Measurements from ENCODE around the gene RIC8B.

The RIC8B gene

GRCh38 chr12:106747973-106748436 is 26.5 kb upstream of the RIC8B start:
- peak; percentile 19 for DNase-seq (ENCODE audit: low spot score)
- TF ChIP-seq CTCF (IDR thresholded peaks at IDR 0.05; ENCODE audit: extremely low read depth, missing control alignments), result no peak

DNA sequence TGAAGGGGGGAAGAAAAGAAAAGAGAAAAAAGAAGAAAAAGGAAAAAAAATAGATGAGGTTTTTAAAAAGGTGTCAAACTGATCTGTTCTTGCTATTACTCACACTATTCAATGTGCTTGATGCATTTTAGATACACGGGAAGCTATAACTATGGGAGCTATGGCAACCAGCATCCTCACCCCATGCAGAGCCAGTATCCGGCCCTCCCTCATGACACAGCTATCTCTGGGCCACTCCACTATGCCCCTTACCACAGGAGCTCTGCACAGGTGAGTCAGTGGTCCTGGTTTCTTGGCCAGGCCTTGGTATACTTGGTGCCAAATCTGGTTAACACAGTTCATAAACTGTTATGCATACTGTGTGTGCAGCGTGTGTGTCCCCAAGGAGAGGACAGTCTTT is 24.0 kb upstream of the RIC8B start:
- DNase-seq (ENCODE audit: low spot score), result no peak
- TF ChIP-seq CTCF (IDR thresholded peaks at IDR 0.05; ENCODE audit: extremely low read depth, missing control alignments), result no peak

DNA sequence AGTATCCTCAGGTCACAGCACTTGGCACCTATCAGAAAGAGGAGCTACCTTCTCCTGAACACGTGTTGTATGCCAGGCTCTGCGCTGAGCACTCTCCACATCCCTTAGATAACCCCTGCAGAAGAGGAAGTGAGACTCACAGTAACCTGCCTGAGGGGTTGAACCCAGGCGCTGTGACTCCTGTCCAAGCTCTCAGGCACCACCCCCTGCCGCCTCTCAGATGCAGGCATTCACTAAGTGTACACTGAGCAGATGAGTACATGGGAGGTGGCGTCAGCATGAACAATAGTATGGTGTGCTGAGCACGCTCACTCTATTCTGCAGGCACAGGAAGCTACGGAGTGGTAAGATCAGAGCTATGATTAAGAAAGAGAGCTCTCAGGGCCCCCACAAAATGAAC is 21.0 kb upstream of the RIC8B start:
- peak; percentile 74 for DNase-seq (ENCODE audit: low spot score)
- TF ChIP-seq CTCF (IDR thresholded peaks at IDR 0.05; ENCODE audit: extremely low read depth, missing control alignments), result no peak

DNA sequence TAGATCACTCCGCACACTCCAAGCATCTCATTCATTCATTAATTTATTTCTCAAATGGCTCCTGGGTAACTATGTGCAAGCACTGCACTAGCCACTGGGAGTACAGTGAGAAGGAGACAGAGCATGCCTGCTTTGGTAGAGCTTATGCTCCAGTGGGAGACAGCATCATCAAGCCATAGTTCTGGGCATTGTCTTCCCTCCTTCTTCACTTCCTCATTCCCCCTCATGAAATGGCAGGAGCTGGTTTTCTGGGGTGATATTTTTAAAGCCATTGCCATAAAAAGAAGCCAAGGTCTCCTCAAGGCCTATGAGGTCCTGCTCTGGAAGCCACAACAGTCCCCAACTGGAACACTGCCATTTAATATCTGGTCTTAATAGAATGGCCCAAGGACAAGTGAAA is 20.2 kb upstream of the RIC8B start:
- DNase-seq (ENCODE audit: low spot score), result no peak
- TF ChIP-seq CTCF (IDR thresholded peaks at IDR 0.05; ENCODE audit: extremely low read depth, missing control alignments), result no peak

DNA sequence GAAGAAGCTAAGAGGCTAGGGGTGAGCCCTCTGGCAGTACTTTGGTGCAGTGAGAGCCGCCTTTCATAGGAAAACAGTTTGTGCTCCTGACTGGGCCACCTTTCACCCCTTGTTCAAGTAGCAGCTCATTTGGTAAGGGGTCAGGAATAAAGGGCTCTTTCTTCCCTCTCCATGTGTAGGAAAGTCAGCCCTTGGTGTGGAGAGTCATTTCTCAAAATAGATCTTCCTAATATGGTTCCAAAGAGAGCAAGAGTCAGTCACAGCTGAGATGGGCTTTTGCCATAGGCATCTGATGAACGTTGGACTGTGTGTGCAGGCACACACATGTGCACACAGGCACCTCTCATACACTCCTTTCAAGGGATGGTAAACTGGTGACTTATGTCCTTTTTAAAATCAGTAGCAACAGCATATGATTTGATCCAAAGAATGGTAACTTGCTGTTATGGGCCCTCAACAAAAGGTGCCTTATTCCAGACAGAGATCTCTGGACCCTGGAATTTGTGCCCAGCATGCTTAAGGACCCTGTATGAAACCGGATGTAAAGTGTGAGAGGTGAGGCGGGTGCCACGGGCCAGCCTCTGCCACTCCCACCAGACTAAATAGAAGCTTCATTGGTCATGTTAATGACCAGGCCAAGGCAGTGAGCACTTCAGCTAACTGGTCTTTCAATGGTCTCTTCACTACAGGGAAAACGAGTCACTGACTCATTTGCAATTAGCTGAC is 16.7 kb upstream of the RIC8B start:
- TF ChIP-seq CTCF (IDR thresholded peaks at IDR 0.05; ENCODE audit: extremely low read depth, missing control alignments), result no peak
- DNase-seq (ENCODE audit: low spot score), result no peak

GRCh38 chr12:106758349-106759110 is 16.0 kb upstream of the RIC8B start:
- no peak for DNase-seq (ENCODE audit: low spot score)
- no peak for TF ChIP-seq CTCF (IDR thresholded peaks at IDR 0.05; ENCODE audit: extremely low read depth, missing control alignments)

- no peak for DNase-seq (ENCODE audit: low spot score)
- no peak for TF ChIP-seq CTCF (IDR thresholded peaks at IDR 0.05; ENCODE audit: extremely low read depth, missing control alignments)
These were observed 14.8 kb upstream of the RIC8B start for GRCh38 chr12:106759526-106760183.

Data from GM20000 (cell line).